ENCODE results near the gene PDE4A. TPM values are rescaled to one million over a fixed set of nuclear protein-coding genes. Genes with fewer than 3 reads are reported as not detected.

The PDE4A gene
- total and polyA plus RNA-seq, 2 donors (not counting 1 experiment from before 2014, with no cell fraction given): 3.6 to 4.1 TPM

DNA sequence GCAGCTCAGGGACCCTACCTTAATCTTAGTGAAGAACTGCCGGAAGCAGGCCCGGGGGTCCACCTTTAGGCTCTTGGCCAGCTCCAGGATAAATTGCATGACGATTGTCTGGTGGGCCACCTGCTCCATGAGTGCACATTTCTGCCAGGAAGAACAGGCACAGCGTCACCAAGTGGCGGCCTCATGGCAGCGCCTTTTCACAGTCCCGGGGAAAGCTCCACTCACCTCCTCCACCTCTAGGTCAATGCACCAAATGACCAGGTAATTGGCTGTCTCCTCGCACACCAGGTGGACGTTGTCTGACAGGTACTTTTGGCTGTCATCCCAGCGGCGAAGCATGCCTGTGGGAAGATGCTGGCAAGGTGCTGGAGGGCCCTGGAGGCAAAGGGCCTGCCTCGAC is 25.3 kb upstream of the PDE4A start:
- no peak for DNase-seq (ENCODE audit: low read depth in 2 of 2)
- no peaks in the 10 kb centered on the region for H3K4me1 ChIP-seq (ENCODE audit: control insufficient read depth, extremely low read depth, insufficient read depth, low read length)
- H3K27ac ChIP-seq (ENCODE audit: insufficient read depth, low read length): no peak overlapping the region
- H3K4me2 ChIP-seq (ENCODE audit: extremely low read depth, insufficient read depth, low read length): no peak overlapping the region
- H3K9ac ChIP-seq (ENCODE audit: insufficient read depth, low read length): no peak overlapping the region
- peaks cover 2% of the 10 kb centered on the region for H4K20me1 ChIP-seq (ENCODE audit: control insufficient read depth, extremely low read depth, insufficient read depth, low read length)
- H3K4me3 ChIP-seq (replicated peaks in 1 of 4; ENCODE audit: control extremely low read depth in 1 of 4, insufficient read depth in 1 of 4, low read depth in 3 of 4, low read length in 4 of 4): no peak overlapping the region
- H2AFZ ChIP-seq (ENCODE audit: low read length): no peak overlapping the region
- peaks cover 33% of the 10 kb centered on the region for H3K36me3 ChIP-seq (ENCODE audit: control insufficient read depth, insufficient read depth, low read length)
- no peaks in the 10 kb centered on the region for H3K27me3 ChIP-seq (ENCODE audit: control insufficient read depth, insufficient read depth, low read length)
- peaks cover 26% of the 10 kb centered on the region for H3K79me2 ChIP-seq (ENCODE audit: control insufficient read depth, insufficient read depth, low read length)
- TF ChIP-seq EZH2 (IDR thresholded peaks at IDR 0.05; ENCODE audit: low read length, missing control alignments): no peak
- TF ChIP-seq, protein P1, sequence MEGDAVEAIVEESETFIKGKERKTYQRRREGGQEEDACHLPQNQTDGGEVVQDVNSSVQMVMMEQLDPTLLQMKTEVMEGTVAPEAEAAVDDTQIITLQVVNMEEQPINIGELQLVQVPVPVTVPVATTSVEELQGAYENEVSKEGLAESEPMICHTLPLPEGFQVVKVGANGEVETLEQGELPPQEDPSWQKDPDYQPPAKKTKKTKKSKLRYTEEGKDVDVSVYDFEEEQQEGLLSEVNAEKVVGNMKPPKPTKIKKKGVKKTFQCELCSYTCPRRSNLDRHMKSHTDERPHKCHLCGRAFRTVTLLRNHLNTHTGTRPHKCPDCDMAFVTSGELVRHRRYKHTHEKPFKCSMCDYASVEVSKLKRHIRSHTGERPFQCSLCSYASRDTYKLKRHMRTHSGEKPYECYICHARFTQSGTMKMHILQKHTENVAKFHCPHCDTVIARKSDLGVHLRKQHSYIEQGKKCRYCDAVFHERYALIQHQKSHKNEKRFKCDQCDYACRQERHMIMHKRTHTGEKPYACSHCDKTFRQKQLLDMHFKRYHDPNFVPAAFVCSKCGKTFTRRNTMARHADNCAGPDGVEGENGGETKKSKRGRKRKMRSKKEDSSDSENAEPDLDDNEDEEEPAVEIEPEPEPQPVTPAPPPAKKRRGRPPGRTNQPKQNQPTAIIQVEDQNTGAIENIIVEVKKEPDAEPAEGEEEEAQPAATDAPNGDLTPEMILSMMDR (conservative IDR thresholded peaks at IDR 0.05 in 1 of 2, IDR thresholded peaks at IDR 0.05 in 1 of 2; ENCODE audit: low read depth in 1 of 2, low read length in 2 of 2): no peak
- no peaks in the 10 kb centered on the region for H3K9me3 ChIP-seq (ENCODE audit: control insufficient read depth, insufficient read depth, low read depth, low read length)

DNA sequence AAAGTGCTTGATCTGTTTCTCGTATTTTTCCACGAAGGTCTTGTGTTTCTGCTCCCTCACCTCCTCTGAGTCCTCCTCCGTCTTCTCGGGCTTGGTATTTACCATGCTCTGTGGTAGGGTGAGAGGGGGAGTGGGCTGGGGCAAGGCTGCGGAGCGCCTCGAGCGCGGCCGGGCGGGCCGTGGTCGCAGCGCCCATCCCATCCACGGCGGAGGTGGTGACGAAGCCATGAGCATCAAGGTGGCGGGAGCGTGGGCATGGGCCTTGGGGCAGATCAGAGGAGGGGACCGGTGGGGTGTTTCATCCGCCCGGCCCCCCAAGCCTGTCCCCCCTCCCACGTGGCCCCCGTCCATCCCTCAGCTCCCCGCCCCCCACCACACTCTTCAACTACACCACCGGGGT is 24.9 kb upstream of the PDE4A start:
- Histone ChIP-seq H3K4me2 (ENCODE audit: extremely low read depth, insufficient read depth, low read length) (no peak overlapping the region), H3K4me1 (ENCODE audit: control insufficient read depth, extremely low read depth, insufficient read depth, low read length) (no peaks in the 10 kb centered on the region), H3K36me3 (ENCODE audit: control insufficient read depth, insufficient read depth, low read length) (peaks cover 33% of the 10 kb centered on the region), H2AFZ (ENCODE audit: low read length) (no peak overlapping the region), H3K27ac (ENCODE audit: insufficient read depth, low read length) (no peak overlapping the region), H4K20me1 (ENCODE audit: control insufficient read depth, extremely low read depth, insufficient read depth, low read length) (peaks cover 2% of the 10 kb centered on the region), H3K27me3 (ENCODE audit: control insufficient read depth, insufficient read depth, low read length) (no peaks in the 10 kb centered on the region), H3K9ac (ENCODE audit: insufficient read depth, low read length) (no peak overlapping the region), H3K4me3 (replicated peaks in 1 of 4; ENCODE audit: control extremely low read depth in 1 of 4, insufficient read depth in 1 of 4, low read depth in 3 of 4, low read length in 4 of 4) (no peak overlapping the region), H3K9me3 (ENCODE audit: control insufficient read depth, insufficient read depth, low read depth, low read length) (no peaks in the 10 kb centered on the region), H3K79me2 (ENCODE audit: control insufficient read depth, insufficient read depth, low read length) (peaks cover 30% of the 10 kb centered on the region)
- DNase-seq (ENCODE audit: low read depth in 2 of 2): no peak
- TF ChIP-seq, protein P1 (conservative IDR thresholded peaks at IDR 0.05 in 1 of 2, IDR thresholded peaks at IDR 0.05 in 1 of 2; ENCODE audit: low read depth in 1 of 2, low read length in 2 of 2): no peak
- TF ChIP-seq EZH2 (IDR thresholded peaks at IDR 0.05; ENCODE audit: low read length, missing control alignments): no peak

DNA sequence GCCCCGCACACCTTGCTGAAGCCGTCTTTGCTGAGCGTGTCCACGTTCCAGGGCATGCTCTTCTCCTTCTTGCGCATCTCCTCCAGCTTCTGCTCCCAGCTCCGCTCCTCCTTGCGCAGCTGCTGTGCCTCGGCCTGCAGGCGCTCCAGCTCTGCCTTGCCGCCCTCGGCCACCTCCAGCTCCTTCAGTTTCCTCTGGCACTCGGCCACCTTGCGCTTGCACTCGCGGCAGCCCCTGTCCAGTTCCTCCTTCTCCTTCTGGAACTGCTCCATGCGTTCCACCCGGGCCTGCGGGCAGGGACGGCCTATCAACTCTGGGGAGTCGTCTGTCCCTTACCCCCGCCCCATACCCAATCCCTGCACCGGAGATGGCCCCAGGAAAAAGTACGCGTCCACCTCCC is 24.4 kb upstream of the PDE4A start:
- no peak overlapping the region for H3K9ac ChIP-seq (ENCODE audit: insufficient read depth, low read length)
- H3K4me2 ChIP-seq (ENCODE audit: extremely low read depth, insufficient read depth, low read length): no peak overlapping the region
- H2AFZ ChIP-seq (ENCODE audit: low read length): no peak overlapping the region
- peaks cover 35% of the 10 kb centered on the region for H3K79me2 ChIP-seq (ENCODE audit: control insufficient read depth, insufficient read depth, low read length)
- H3K9me3 ChIP-seq (ENCODE audit: control insufficient read depth, insufficient read depth, low read depth, low read length): no peaks in the 10 kb centered on the region
- no peaks in the 10 kb centered on the region for H3K4me1 ChIP-seq (ENCODE audit: control insufficient read depth, extremely low read depth, insufficient read depth, low read length)
- TF ChIP-seq EZH2 (IDR thresholded peaks at IDR 0.05; ENCODE audit: low read length, missing control alignments): no peak
- TF ChIP-seq, protein P1 (conservative IDR thresholded peaks at IDR 0.05 in 1 of 2, IDR thresholded peaks at IDR 0.05 in 1 of 2; ENCODE audit: low read depth in 1 of 2, low read length in 2 of 2): no peak
- H3K27me3 ChIP-seq (ENCODE audit: control insufficient read depth, insufficient read depth, low read length): no peaks in the 10 kb centered on the region
- no peak overlapping the region for H3K27ac ChIP-seq (ENCODE audit: insufficient read depth, low read length)
- H3K4me3 ChIP-seq (replicated peaks in 1 of 4; ENCODE audit: control extremely low read depth in 1 of 4, insufficient read depth in 1 of 4, low read depth in 3 of 4, low read length in 4 of 4): no peak overlapping the region
- H3K36me3 ChIP-seq (ENCODE audit: control insufficient read depth, insufficient read depth, low read length): peaks cover 28% of the 10 kb centered on the region
- peaks cover 2% of the 10 kb centered on the region for H4K20me1 ChIP-seq (ENCODE audit: control insufficient read depth, extremely low read depth, insufficient read depth, low read length)
- no peak for DNase-seq (ENCODE audit: low read depth in 2 of 2)

All from fibroblast of lung (primary cell).